ENCODE measurements around the gene CHST5.

Gene CHST5

DNA sequence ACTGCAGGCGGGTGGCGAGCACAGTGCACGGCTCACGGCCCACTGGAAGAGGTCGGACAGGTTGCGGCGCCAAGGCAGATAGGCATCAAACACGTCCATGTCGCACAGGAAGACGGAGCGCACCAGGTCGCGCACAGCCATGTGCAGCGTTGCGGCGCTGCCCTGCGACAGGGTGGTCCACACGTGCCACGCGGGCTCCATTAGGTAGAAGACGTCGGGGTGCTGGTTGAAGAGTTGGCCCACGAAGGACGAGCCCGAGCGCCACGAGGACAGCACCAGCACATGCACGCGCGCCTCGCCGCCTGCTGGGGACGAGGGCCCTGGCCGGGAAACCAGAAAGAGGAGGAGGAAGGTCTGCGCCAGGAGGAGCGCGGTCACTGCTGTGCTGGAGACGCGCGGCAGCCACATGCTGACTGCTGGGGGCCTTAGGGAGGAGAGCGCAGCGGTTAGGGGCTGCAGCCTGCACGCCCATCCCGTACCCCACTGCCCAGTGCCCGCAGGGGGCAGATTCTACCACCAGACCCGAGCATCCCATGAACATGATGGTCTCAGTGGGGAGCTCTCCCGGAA lies 56.4 kb downstream of the CHST5 start:
- in situ Hi-C loops (cut with HindIII; ENCODE audit: low sequenced_read_pairs) = no loop called here
- no peak for DNase-seq (ENCODE audit: low read depth, low spot score)
- TF ChIP-seq, protein P1, sequence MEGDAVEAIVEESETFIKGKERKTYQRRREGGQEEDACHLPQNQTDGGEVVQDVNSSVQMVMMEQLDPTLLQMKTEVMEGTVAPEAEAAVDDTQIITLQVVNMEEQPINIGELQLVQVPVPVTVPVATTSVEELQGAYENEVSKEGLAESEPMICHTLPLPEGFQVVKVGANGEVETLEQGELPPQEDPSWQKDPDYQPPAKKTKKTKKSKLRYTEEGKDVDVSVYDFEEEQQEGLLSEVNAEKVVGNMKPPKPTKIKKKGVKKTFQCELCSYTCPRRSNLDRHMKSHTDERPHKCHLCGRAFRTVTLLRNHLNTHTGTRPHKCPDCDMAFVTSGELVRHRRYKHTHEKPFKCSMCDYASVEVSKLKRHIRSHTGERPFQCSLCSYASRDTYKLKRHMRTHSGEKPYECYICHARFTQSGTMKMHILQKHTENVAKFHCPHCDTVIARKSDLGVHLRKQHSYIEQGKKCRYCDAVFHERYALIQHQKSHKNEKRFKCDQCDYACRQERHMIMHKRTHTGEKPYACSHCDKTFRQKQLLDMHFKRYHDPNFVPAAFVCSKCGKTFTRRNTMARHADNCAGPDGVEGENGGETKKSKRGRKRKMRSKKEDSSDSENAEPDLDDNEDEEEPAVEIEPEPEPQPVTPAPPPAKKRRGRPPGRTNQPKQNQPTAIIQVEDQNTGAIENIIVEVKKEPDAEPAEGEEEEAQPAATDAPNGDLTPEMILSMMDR (IDR thresholded peaks at IDR 0.05; ENCODE audit: low read depth, low read length) = no peak

More for the DNA sequence above, 56.4 kb downstream of the CHST5 start:
- H3K4me3 ChIP-seq (ENCODE audit: low read depth, low read length) = no peak overlapping the region
